NCI-H2081 treated with DMSO at 0.1 percent for 48 hours (cell line): Measurements from ENCODE around the gene ARHGAP24.
A peak's percentile ranks its signal among the peaks of the same experiment; 100 is the strongest.
"Not testable (repeated sequence)": the region's sequence is repeated elsewhere in the genome, so short reads cannot be mapped to it uniquely, and the experiment has no call there.

Experiments
- DNase-seq: peaks from one replicate; lab custom pipeline; 2025; lab: John Stamatoyannopoulos, UW

Gene ARHGAP24

GRCh38 chr4:85818700-85819099 lies 343.8 kb downstream of the ARHGAP24 start:
- DNase-seq = no peak

- DNase-seq = not testable (repeated sequence)
Observed at GRCh38 chr4:85820101-85820500, 345.2 kb downstream of the ARHGAP24 start.

- DNase-seq = no peak
Observed at GRCh38 chr4:85821688-85822455, 346.9 kb downstream of the ARHGAP24 start.

GRCh38 chr4:85823295-85823694 lies 348.3 kb downstream of the ARHGAP24 start:
- no peak for DNase-seq

- no peak for DNase-seq
Observed at GRCh38 chr4:85824166-85824945, 349.4 kb downstream of the ARHGAP24 start.

GRCh38 chr4:85826060-85826678 lies 351.2 kb downstream of the ARHGAP24 start:
- no peak for DNase-seq

GRCh38 chr4:85828027-85828890 lies 353.3 kb downstream of the ARHGAP24 start:
- DNase-seq = no peak

- DNase-seq = no peak
Observed at GRCh38 chr4:85829276-85830051, 354.5 kb downstream of the ARHGAP24 start.

GRCh38 chr4:85831647-85832046 lies 356.7 kb downstream of the ARHGAP24 start:
- no peak for DNase-seq

GRCh38 chr4:85833302-85833701 lies 358.4 kb downstream of the ARHGAP24 start:
- DNase-seq = no peak

- no peak for DNase-seq
Observed at GRCh38 chr4:85834934-85835333, 360.0 kb downstream of the ARHGAP24 start.

- no peak for DNase-seq
Observed at GRCh38 chr4:85836588-85837438, 361.9 kb downstream of the ARHGAP24 start.

GRCh38 chr4:85837439-85837733 lies 362.4 kb downstream of the ARHGAP24 start:
- no peak for DNase-seq

- not testable (repeated sequence) for DNase-seq
Observed at GRCh38 chr4:85839981-85840451, 365.1 kb downstream of the ARHGAP24 start.

GRCh38 chr4:85842540-85842939 lies 367.6 kb downstream of the ARHGAP24 start:
- no peak for DNase-seq

- not testable (repeated sequence) for DNase-seq
Observed at GRCh38 chr4:85853740-85854139, 378.8 kb downstream of the ARHGAP24 start.

GRCh38 chr4:85854546-85854945 lies 379.6 kb downstream of the ARHGAP24 start:
- no peak for DNase-seq

- DNase-seq = no peak
Observed at GRCh38 chr4:85860066-85860740, 385.3 kb downstream of the ARHGAP24 start.

- peak; percentile 34 for DNase-seq
Observed at GRCh38 chr4:85861064-85861765, 386.3 kb downstream of the ARHGAP24 start.
